Heart left ventricle (tissue), 16 donors: Measurements from ENCODE around the gene TRIM41. TPM values are rescaled to one million over a fixed set of nuclear protein-coding genes. Genes with fewer than 3 reads are reported as not detected.

Experiments used
- ATAC-seq, 4 donors: fragments of 200-7000 bp; cut with Tn5 transposase; one replicate each; pipeline ENCODE4 v1.9.1; 2020 to 2022; ENCODE audit warnings: moderate library complexity in 4 of 4, mild to moderate bottlenecking in 3 of 4, moderate number of reproducible peaks in 1 of 4
- DNase-seq, 5 donors: peaks; one replicate each; pipeline ENCODE4 v3.0.0-alpha.2; 2020
- H3K27ac ChIP-seq, 12 donors: fragments of 200-600 bp; sonication (generic) in 4 of 12; one replicate each; pipeline versions ENCODE4 v1.5.0 to v1.8.0; 2016 to 2022; ENCODE audit warnings: mild to moderate bottlenecking in 2 of 12
- H3K27me3 ChIP-seq, 9 donors: fragments of 200-600 bp; sonication (generic) in 2 of 9; one replicate each; pipeline versions ENCODE4 v1.5.1 to v1.8.0; 2016 to 2022; ENCODE audit warnings: mild to moderate bottlenecking in 3 of 9
- H3K36me3 ChIP-seq, 9 donors: fragments of 200-600 bp; sonication (generic) in 2 of 9; one replicate each; pipeline versions ENCODE4 v1.5.0 to v1.8.0; 2018 to 2022; ENCODE audit warnings: mild to moderate bottlenecking in 2 of 9
- H3K4me1 ChIP-seq, 12 donors: fragments of 200-600 bp; sonication (generic) in 4 of 12; one replicate each; pipeline versions ENCODE4 v1.5.0 to v1.8.0; 2016 to 2022; ENCODE audit warnings: mild to moderate bottlenecking in 3 of 12
- H3K4me3 ChIP-seq, 12 donors: fragments of 200-600 bp; sonication (generic) in 4 of 12; one replicate each; pipeline versions ENCODE4 v1.5.0 to v1.8.0; 2017 to 2022; ENCODE audit warnings: mild to moderate bottlenecking in 9 of 12, moderate library complexity in 4 of 12
- H3K9me3 ChIP-seq, 12 donors: fragments of 200-600 bp; sonication (generic) in 4 of 12; one replicate each; pipeline versions ENCODE4 v1.5.0 to v1.8.0; 2016 to 2022; ENCODE audit warnings: mild to moderate bottlenecking in 1 of 12
- POLR2A ChIP-seq, 2 donors: fragments of 450-650 bp; IDR thresholded peaks; one replicate each; pipeline ENCODE4 v1.6.1; 2017; ENCODE audit warnings: antibody characterized with exemption in 2 of 2, mild to moderate bottlenecking in 2 of 2, moderate library complexity in 2 of 2
- WGBS, 4 donors: extraction: QIAGEN DNeasy Blood & Tissue Kit in 2 of 4; methylation state at CpG; one replicate each; pipeline versions ENCODE4 v1.1.5 to v1.1.7; 2013 to 2018; 5-methylcytosine and 5-hydroxymethylcytosine counted together
- intact Hi-C, 10 donors: fragments of 100-400 bp; cut with DNase I; formaldehyde crosslinking; loops; one replicate each; pipeline versions ENCODE4 v1.11.1 to v1.14.2; 2022
- polyA plus RNA-seq, 2 donors: library from polyadenylated mRNA; stranded (reverse); fragments of 200-250 nt; gene quantifications; one replicate each; pipeline ENCODE4 v1.2.3, GENCODE V29; 2013
- total RNA-seq, 9 donors: library from RNA; depleted of rRNA in 2 of 9; stranded (reverse); fragments of >200 nt in 2 of 9; fragmentation: NEBNext Ultra II Directional in 3 of 9; extraction: Animal tissue kit (Norgen Biotek cat#: 25700) in 3 of 9; gene quantifications; one replicate each; pipeline versions ENCODE4 v1.1.0 to v1.2.4, GENCODE V29; 2016 to 2023
- TF ChIP-seq, protein P1 (sequence below), 12 donors: fragments of 200-600 bp; sonication (generic) in 4 of 12; IDR thresholded peaks; one replicate each; pipeline versions ENCODE4 v1.5.0 to v1.8.0; 2018 to 2022; ENCODE audit warnings: antibody characterized with exemption in 12 of 12, mild to moderate bottlenecking in 5 of 12
- donor health status: ischemic (EF 13 %, LVEDD 7.1; RV severe dilation, severe dysfunction).
- donor health status: healthy with polysubstance abuse.
- donor health status: DM: no; HTN: yes; CAD: no.
- donor health status: DM: no; HTN: no; CAD: no.
- donor health status: ischemic (EF 25% LVEDD 6.9; RV normal size, moderate dysfunction).
- donor health status: ischemic (EF 25% LVEDD 5.7; RV mildly dilated, moderate dysfunction).
- donor health status: healthy.
- donor health status: DM: yes; HTN: yes; CAD: no.
- donor health status: ischemic (EF 35%, LVEDD 5.7; RV mildly dilated, moderate dysfunction).
- donor health status: nonischemic (EF 11% LVEDD 7.7; RV severe dilation, severe dysfunction).
- donor health status: DM: yes; HTN: yes; CAD: no.
- donor health status: PGD.
- donor health status: ischemic (EF 29% LVEDD 5.4; RV normal size, mild dysfunction).
- donor health status: nonischemic (EF 23%, LVEDD 6.1; RV moderate dilation, normal function).

TRIM41 gene
- total and polyA plus RNA-seq, 11 donors = 12.3 to 27.3 (median 22.4) TPM

DNA sequence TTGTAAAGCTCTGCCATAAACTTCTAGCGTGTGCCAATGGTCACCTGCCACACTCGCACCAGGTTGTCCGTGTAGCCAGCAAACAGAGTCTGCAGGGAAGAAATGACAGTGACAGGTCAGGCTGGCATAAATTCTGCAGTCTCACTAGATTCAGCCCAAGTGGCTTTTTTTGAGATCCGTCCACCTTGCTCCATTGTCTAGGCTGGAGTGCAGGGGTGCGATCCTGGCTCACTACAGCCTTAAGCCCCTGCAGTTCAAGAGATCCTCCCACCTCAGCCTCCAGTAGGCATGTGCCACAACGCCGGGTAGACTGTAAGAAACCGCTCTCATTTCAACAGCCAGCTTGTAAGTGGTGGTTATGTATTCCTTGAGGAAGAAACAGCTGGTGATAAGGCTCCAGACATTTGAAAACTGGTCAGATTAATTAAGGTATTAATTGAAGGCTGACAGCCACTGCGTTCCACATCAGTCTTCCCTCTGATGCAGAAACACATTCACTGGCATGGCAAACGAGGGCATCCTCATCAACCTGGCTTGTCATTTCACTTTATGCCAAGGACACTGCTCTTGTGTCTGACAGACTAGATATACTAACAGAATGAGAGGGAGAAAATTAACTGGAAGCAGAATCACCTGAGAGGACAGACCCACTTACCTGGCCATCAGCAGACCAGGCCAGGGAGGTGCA, 14.0 kb downstream of the TRIM41 start:
- peaks cover 3 to 27% (median 13%) of the 10 kb centered on the region in 12 donors for H3K4me1 ChIP-seq
- DNase-seq = peak in 1 of 5 donors; percentile 13
- intact Hi-C loops = no loop called here
- whole genome bisulfite sequencing, 4 donors = 87 to 90% (median 88%) methylated on average over 10 of the region's 10 CpGs
- H3K27ac ChIP-seq = no peak overlapping the region
- ATAC-seq = no peak
- TF ChIP-seq POLR2A (IDR thresholded peaks at IDR 0.05) = no peak
- TF ChIP-seq, protein P1, sequence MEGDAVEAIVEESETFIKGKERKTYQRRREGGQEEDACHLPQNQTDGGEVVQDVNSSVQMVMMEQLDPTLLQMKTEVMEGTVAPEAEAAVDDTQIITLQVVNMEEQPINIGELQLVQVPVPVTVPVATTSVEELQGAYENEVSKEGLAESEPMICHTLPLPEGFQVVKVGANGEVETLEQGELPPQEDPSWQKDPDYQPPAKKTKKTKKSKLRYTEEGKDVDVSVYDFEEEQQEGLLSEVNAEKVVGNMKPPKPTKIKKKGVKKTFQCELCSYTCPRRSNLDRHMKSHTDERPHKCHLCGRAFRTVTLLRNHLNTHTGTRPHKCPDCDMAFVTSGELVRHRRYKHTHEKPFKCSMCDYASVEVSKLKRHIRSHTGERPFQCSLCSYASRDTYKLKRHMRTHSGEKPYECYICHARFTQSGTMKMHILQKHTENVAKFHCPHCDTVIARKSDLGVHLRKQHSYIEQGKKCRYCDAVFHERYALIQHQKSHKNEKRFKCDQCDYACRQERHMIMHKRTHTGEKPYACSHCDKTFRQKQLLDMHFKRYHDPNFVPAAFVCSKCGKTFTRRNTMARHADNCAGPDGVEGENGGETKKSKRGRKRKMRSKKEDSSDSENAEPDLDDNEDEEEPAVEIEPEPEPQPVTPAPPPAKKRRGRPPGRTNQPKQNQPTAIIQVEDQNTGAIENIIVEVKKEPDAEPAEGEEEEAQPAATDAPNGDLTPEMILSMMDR (IDR thresholded peaks at IDR 0.05) = no peak
- no peaks in the 10 kb centered on the region for H3K27me3 ChIP-seq
- no peak overlapping the region for H3K4me3 ChIP-seq
- no peaks in the 10 kb centered on the region for H3K9me3 ChIP-seq
- peaks cover 6 to 100% (median 99%) of the 10 kb centered on the region in 9 donors for H3K36me3 ChIP-seq

DNA sequence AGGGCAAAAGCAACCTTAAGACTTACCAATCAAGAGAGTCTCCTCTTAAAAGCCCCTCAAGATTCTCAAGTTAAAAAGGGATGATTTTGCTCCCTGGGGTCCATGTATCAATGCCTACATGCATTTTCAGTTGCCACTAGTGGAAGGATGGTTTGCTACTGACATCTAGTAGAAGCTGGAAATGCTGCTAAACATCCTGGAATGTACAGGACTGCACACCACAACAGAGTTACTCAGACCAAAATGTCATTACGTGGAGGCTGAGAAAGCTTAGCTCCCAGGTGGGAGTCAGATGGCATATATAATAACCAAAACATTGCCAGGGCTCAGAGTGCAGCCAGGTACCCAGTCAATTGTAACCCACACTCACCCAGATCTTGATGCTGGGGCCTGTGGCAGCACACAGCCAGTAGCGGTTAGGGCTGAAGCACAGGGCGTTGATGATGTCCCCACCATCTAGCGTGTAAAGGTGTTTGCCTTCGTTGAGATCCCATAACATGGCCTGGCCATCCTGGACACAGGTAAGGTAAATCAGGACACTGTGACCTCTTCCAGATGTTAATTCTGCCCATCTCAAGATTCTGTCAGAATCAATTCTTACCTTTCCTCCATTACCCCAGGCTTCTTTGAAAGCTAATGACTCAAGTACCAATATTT, 14.8 kb downstream of the TRIM41 start:
- Histone ChIP-seq H3K27me3 (no peaks in the 10 kb centered on the region), H3K36me3 (peaks cover 6 to 98% (median 93%) of the 10 kb centered on the region in 9 donors), H3K4me3 (no peak overlapping the region), H3K4me1 (peaks cover 3 to 34% (median 19%) of the 10 kb centered on the region in 12 donors), H3K9me3 (no peaks in the 10 kb centered on the region), H3K27ac (no peak overlapping the region)
- intact Hi-C loops = loop anchor here in 1 of 10 donors (2.0 kb wide), 1 partner anchor 13 kb away; no protein-coding TSS in a partner anchor
- DNase-seq = no peak
- WGBS, 4 donors = 89 to 92% (median 91%) methylated on average over 5 of the region's 5 CpGs
- TF ChIP-seq, protein P1 (IDR thresholded peaks at IDR 0.05) = no peak
- TF ChIP-seq POLR2A (IDR thresholded peaks at IDR 0.05) = no peak
- ATAC-seq = no peak

DNA sequence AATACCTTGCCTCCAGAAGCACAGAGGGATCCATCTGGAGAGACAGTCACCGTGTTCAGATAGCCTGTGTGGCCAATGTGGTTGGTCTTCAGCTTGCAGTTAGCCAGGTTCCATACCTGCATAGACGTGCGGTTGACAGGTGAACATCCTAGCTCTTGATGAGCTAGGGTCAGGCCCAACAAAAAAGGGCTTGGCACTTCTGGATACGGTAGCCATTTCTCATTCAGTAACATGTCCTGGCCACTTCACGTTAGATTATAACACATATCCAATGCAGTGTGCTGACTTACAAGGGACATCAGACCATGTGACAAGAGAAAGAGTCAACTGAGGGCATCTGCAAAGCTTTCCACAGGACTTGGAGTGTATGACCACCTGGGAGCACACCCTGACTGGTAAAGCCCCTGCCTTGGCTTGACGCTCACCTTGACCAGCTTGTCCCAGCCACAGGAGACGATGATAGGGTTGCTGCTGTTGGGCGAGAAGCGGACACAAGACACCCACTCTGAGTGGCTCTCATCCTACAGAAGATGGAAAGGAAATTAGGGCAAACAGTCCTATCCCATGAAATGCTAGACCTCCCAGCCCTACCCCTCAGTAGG, 16.1 kb downstream of the TRIM41 start:
- DNase-seq (no peak), ATAC-seq (no peak)
- 88 to 89% (median 89%) methylated on average over 9 of the region's 9 CpGs for WGBS, 4 donors
- H3K36me3 ChIP-seq = peaks cover 6 to 86% (median 80%) of the 10 kb centered on the region in 9 donors
- no peak overlapping the region for H3K27ac ChIP-seq
- H3K4me3 ChIP-seq = no peak overlapping the region
- intact Hi-C loops = loop anchor here in 1 of 10 donors (2.0 kb wide), 1 partner anchor 14 kb away; no protein-coding TSS in a partner anchor
- H3K27me3 ChIP-seq = no peaks in the 10 kb centered on the region
- TF ChIP-seq, protein P1 (IDR thresholded peaks at IDR 0.05) = no peak
- no peak for TF ChIP-seq POLR2A (IDR thresholded peaks at IDR 0.05)
- peaks cover 3 to 37% (median 19%) of the 10 kb centered on the region in 12 donors for H3K4me1 ChIP-seq
- H3K9me3 ChIP-seq = no peaks in the 10 kb centered on the region
